ENCODE results near the gene EFCAB12. TPM values are rescaled to one million over a fixed set of nuclear protein-coding genes. Genes with fewer than 3 reads are reported as not detected.

EFCAB12 gene
- total and polyA plus RNA-seq, 2 of the 8 experiments (the other 6 are each of a cell fraction or from before 2014, with no cell fraction given) = 0.60 to 0.99 TPM

DNA sequence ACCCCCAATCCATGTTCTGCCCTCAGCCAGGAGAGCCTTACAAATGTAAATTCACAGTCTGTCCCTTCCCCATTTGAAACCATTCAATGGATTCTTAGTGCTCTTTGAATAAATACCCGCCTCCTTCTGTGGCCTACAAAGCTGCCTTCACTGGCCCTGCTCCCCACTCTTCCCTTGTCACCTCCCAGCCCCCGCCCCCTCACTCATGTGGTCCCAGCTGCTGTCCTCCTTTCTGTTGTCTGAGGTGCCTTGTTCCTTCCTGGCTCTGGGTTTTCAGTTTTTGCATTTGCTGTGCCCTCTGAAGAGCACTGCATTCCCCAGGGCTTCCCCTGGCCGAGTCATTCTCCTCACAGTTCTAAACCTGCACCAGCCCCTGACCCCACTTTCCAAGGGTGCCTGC is 3.2 kb downstream of the EFCAB12 start:
- Histone ChIP-seq H3K9ac (replicated peaks in 1 of 4; ENCODE audit: extremely low read depth in 1 of 4, low read depth in 3 of 4, low read length in 3 of 4) (no peak overlapping the region), H3K4me1 (replicated peaks in 1 of 4; ENCODE audit: control insufficient read depth in 3 of 4, insufficient read depth in 4 of 4, low read length in 3 of 4) (peaks cover 7 to 31% (median 15%) of the 10 kb centered on the region in 4 experiments), H3K36me3 (ENCODE audit: control insufficient read depth in 2 of 4, insufficient read depth in 4 of 4, low read length in 3 of 4) (0 out of 8 replicates have a peak, but pooled peaks cover 0 to 2% (median 0%) of the 10 kb centered on the region in 4 experiments), H2BK12ac (ENCODE audit: low read depth, low read length) (peak overlapping the region; percentile 87; the same call in 1 of the 2 replicates), H3K56ac (replicated peaks; ENCODE audit: insufficient read length, low read depth, low read length) (no peak overlapping the region), H2BK120ac (replicated peaks; ENCODE audit: low read depth, low read length) (no peak overlapping the region), H3K79me1 (ENCODE audit: low read depth, low read length) (no peaks in the 10 kb centered on the region), H3K14ac (ENCODE audit: insufficient read length) (no peak overlapping the region), H2BK5ac (ENCODE audit: low read depth, low read length) (peak overlapping the region; percentile 73; the same call in 1 of the 2 replicates), H3K23me2 (ENCODE audit: low read depth, low read length) (peaks cover 3% of the 10 kb centered on the region), H3K79me2 (ENCODE audit: control insufficient read depth in 1 of 2, insufficient read depth in 2 of 2, low read length in 2 of 2) (no peaks in the 10 kb centered on the region), H4K20me1 (replicated peaks in 1 of 2; ENCODE audit: control insufficient read depth in 1 of 2, insufficient read depth in 2 of 2, low read length in 2 of 2) (peaks cover 0 to 1% of the 10 kb centered on the region in 2 experiments), H3K4me3 (ENCODE audit: extremely low read depth in 1 of 4, insufficient read depth in 2 of 4, low read depth in 3 of 4, low read length in 4 of 4) (0 out of 8 replicates have a peak overlapping the region, but pooled peaks of 1 of the 4 experiments have one; percentile 14), H2BK15ac (ENCODE audit: low read length) (0 out of 2 replicates have a peak overlapping the region, but pooled peaks have one; percentile 31), H2AFZ (ENCODE audit: low read length) (no peak overlapping the region), H3K9me3 (ENCODE audit: insufficient read depth in 2 of 2, low read depth in 1 of 2, low read length in 1 of 2) (no peaks in the 10 kb centered on the region), H3K27ac (ENCODE audit: low read depth, low read length) (no peak overlapping the region), H3K4me2 (ENCODE audit: insufficient read depth in 1 of 2, low read depth in 2 of 2, low read length in 2 of 2) (peak overlapping the region; percentile 43 to 45), H3K27me3 (replicated peaks in 1 of 4; ENCODE audit: control insufficient read depth in 3 of 4, extremely low read depth in 1 of 4, insufficient read depth in 3 of 4, low read length in 3 of 4) (peaks cover 0 to 10% (median 8%) of the 10 kb centered on the region in 4 experiments; a peak in 5 of 7 replicates), H4K91ac (replicated peaks; ENCODE audit: insufficient read length, low read length) (no peak overlapping the region), H3K23ac (ENCODE audit: insufficient read length) (no peak overlapping the region), H4K5ac (ENCODE audit: insufficient read length, low read depth, low read length) (peak overlapping the region; percentile 6), H3K4ac (replicated peaks; ENCODE audit: insufficient read length, low read depth, low read length) (no peak overlapping the region), H2AK5ac (ENCODE audit: low read depth, low read length) (no peak overlapping the region), H2BK20ac (ENCODE audit: low read length) (no peak overlapping the region; the same call in 1 of the 2 replicates), H4K8ac (ENCODE audit: extremely low read depth, insufficient read depth, low read length) (peak overlapping the region; percentile 4; the same call in 1 of the 2 replicates), H3K18ac (ENCODE audit: extremely low read depth, low read length) (peak overlapping the region; percentile 95)
- TF ChIP-seq EGR1 (IDR thresholded peaks at IDR 0.05; ENCODE audit: borderline replicate concordance, low read depth, low read length) = peak; percentile 71; the same call in 1 of the 2 replicates
- no peak for TF ChIP-seq ZNF274 (IDR thresholded peaks at IDR 0.05; ENCODE audit: borderline replicate concordance, extremely low read depth, low read length)
- FAIRE-seq (no peak), DNase-seq (ENCODE audit: low read depth in 1 of 2, low spot score in 2 of 2) (no peak)
- ChIA-PET POLR2A (ENCODE audit: partially characterized antibody) (interaction anchor here (0.9 to 1.9 kb wide), 9 partner anchors 17 to 118 kb away, joined by 3 to 7 read pairs (median 4); a partner anchor contains a TSS), CTCF (ENCODE audit: partially characterized antibody) (interaction anchor here (0.9 to 3.1 kb wide), 2 partner anchors 9 to 42 kb away, joined by 4 to 11 read pairs; no protein-coding TSS in a partner anchor)
- WGBS, 2 experiments (ENCODE audit: extremely low coverage in 1 of 2, insufficient coverage in 1 of 2, insufficient read length in 1 of 2, insufficient replicate concordance in 2 of 2, low coverage in 1 of 2, low lambda C conversion rate in 2 of 2, missing lambda C conversion rate in 1 of 2) = 56% methylated on average over 3 of the region's 3 CpGs; no CpG with 5 or more reads in 1 of the 2 experiments

Data from H1 (cell line).